NCI-H2081 (cell line): ENCODE data around the gene SYF2.
"Not testable (repeated sequence)": the region's sequence is repeated elsewhere in the genome, so short reads cannot be mapped to it uniquely, and the experiment has no call there.

Source experiments
- DNase-seq, 2 experiments: peaks; one replicate each; lab custom pipeline; 2025; lab: John Stamatoyannopoulos, UW

The SYF2 gene

DNA sequence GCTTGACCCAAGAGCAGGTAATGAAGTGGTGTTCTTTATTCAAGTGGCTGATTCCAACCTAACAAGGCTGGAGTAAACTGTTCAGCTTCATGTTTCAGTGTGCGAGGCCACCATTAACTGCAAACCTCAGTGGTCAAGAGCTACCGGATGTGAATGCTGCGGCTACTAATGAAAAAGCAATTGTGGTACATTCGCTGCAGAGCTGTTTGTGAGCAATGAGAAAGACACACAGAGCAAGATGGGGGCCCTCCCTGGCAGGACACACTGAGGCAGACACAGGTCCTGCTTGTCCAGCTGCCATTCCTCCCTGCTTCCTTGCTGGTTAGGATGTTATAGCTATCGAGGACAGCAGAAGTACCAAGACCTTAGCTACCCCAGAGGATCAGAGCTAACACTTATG lies 26.1 kb downstream of the SYF2 start:
- DNase-seq: no peak

DNA sequence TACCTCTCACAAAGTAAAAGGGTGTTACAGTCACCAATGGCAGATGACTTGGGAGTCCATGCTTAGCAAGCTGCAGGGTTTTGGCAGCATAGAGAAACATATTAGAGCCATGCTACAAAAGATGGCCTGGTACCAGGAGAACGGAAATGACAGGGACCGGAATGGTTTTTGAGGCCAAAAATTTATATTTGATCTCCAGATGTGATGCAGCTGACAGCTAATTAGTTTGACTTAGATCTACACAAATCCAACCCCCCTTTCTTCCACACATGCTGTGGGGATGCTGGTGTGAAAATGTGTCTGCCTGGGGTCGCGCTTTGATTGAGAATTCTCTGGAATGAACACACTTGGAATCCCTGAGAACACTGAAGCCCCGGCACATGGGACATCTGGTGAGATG lies 26.5 kb downstream of the SYF2 start:
- no peak for DNase-seq

DNA sequence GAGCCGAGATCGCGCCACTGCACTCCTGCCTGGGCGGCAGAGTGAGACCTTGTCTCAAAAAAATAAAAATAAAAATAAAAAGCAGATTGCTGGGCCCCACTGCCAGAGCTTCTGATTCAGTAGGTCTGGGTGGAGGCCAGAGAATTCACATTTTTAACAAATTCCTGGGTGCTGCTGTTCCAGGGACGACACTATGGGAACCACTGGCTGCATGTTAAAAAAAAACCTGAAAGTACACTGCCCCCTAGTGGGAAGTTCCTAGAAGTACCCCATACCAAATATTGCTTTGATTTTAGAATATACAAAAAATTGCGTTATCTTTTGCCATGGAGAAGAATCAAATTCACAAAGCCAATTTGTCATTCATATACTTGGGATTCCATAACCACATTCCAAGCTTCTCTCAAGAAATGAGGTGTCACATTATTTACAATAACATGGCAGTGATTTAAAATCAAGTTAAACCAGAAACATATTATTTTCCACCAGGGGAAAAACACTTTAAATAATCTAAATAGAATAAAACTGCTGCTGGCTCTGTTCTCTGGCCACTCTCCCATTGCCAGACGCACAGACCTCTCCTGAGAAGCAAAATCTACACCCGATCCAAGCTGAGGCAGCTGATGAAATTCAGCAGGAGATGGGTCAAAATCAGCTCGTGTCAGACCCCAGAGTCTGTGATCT lies 27.4 kb downstream of the SYF2 start:
- DNase-seq: peak; percentile 45 to 61

DNA sequence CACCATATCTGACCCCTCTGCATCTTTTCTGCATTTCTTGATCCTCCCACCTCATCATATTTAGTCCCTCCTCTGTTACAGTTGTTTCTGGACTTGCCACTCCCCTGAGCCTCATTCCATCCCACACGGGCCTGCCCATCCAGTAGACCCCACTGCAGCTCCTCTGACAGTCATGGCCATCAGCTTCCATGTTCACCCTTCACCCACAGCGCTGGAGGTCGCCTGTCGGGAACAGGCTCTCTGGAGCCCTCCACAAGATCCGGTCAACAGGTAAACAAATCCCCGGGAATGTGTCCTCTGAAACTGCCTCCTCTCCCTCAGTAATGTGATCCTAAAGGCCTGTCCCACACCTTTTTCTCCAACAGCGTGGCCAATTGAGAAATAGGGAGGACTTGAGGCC lies 31.3 kb downstream of the SYF2 start:
- no peak for DNase-seq

DNA sequence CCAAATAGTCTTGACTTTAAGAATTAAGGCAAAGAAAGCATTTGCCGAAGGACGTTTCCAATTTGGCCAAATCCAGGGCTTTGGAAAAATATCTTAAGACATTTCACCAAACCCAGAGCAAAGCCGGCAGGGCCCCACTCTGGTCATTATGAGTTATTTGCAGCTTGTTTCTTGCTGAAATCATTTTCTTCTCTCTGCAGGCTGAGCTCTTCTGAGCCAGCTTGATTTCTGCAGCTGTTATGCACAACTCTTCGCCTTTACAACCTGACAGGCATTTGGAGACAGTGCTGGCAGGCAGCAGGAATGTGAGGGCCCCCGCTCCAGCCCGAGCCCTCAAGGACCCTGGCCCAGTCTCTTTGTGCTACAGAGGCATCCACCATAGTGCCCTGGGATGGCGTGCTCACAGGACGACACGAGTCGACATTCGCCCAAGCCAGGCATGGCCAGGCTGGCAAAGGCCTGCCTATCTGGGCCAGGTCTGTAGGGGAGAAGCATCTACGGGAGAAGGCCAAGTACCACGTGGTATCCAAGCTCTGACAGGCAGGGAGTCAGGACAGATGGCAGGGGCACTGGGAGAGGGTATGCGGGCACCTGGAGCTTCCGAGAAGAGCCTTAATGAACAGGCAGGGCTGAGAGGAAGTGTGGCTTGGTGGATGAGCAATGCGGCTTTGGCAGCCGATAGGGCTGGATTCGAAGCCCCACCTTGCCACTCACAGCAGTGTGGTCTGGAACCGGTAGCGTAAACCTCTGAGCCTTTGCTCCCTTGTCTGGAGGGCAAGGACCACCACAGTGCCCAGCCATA lies 32.3 kb downstream of the SYF2 start:
- no peak for DNase-seq

DNA sequence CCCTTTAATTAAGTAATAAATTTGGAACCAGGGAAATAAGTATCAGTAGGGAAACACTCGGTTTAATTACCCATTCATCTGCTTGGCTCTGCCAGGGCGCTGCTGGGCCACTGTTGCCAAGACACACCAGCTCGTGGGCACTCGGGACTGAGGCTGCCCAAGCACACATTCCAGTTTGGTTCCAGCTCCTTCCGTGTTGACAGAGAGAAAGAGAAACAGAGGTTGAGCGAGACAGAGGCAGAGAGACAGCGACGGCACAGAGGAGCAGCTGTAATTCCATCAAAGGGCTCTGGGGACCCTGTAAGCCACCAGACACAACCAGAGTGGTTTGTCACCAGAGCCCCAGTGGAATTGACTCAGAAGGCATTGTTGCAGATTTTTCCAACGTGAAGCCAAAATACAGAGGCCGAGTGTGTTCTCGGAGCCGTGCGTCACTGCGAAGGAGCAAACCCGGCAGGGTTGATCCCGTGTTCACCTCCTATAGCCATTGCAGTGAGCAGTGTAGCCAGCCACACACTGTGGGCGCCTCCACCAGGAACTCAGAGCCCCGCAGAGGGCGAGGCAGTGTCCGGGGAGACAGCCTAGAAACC lies 33.5 kb downstream of the SYF2 start:
- peak in 1 of 2 experiments; percentile 36 for DNase-seq

DNA sequence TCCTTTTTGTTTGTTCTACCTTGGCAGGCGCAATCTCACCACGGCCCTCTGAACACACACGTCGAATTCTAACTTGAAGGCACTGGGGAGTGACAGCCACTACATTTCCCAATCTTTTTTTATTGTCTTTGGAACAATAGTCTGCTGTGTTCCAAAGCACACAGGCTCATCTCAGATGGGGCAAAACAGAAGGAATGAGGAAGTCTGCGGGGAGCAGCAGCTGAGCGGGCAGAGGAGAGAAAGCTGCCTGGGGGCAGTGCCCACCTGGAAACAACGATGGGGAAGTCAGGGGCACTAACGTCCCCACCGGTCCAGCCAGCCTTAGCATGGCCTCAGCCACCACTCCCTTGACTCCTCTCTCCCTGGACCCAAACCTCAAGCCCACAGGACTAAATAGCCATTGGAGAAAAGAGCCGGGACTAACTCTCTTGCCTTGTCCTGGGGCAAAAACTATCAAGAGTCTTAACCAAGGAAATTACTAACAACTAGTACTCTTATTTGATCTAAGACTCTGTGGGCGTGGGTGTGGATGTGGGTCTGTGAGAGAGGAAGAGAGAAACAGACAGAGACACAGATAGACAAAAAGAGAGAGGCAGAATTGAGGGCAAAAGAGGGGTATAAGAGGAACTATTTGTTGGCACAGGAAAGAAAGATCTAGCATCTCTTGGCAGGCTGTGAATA lies 34.2 kb downstream of the SYF2 start:
- DNase-seq: no peak

DNA sequence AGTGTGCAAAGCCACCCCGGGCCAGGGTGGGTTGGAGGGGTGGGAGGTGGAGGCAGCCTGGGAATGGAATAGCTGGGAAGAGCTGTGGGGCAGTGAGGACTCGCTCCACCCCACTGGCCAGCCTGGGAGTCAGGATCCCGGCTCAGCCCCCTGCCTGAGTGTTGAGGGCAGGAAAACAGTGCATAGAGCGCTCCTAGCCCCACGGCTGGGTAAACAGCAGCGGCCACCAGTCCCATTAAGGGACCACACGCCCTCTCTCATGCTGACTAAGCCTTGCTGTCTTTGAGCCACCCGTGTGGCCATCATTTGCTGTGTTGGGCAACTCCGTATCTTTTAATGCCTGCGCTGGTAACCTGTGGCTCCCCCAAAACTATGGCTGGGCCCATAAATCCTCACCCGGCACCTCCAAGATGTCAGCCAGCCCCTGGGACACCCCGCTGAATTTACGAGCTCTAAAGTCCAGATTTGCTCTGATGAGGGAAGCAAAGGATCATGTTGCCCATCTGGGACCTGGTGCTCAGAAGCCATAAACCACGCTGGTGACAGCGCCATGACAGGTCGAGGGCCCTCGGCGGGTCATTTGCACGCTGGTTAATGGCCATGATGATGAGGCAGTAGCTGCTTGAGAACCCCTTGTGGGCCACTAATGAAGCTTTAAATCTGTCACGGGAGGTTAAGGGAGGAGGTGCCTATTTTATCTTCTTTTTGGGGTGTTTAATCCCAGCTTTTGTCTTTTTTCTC lies 34.9 kb downstream of the SYF2 start:
- DNase-seq: no peak

DNA sequence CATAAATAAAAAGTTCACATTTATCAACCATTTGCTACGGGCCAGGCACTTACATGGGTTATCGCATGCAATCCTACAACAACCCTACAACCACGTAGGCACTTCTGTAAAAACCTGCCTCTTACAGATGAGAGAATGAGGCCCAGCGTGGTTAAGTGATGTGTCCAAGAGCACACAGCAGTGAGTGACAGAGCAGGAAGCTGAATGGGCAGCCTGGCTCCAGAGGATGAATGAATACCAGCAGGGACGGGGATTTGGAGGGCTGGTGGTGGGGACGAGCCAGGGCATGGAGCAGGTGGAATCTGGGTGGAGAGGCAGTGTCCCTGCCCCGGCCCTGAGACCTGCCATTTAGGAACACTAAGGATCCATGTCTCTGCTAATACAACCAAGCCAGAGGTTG lies 35.5 kb downstream of the SYF2 start:
- no peak for DNase-seq

DNA sequence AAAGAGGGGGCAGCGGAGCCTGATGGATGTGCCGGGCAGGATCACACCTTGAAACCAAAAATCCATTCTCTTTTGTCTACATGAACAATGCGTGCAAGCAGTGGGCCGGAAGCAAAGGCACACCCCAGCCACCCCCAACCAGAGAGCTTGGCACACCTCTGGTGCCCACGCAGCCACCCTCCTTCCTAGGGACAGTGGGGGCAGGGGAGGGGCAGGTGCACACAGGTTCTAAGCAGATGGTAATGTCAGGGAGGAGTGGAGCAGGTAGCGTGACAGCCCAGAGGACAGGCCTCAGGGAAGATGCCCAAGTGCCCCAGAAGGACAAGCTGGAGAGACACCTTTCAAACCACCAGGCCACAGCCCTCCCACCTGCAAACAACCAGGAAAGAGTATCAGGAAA lies 36.5 kb downstream of the SYF2 start:
- DNase-seq: no peak

DNA sequence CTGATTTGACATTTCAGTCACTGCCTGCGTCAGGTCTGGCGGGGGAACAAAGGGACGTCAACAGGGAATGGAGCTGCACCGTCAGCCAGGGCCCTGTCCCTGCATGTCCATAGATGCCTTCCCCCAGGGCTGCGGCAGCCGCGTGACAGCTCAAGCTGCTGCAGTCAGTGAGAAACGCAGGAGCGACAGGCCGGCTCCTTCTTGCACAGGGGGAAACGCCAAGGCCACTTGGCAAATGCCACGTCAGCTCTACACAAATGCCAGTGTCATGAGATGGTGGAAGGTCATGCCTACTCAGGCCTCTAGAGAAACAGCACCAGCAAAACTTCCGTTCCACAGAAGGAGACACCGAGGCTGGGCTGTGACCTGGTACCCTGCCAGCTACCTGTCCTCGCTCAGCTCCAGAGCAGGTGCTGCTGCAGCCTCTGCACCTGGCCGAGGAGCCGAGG lies 37.7 kb downstream of the SYF2 start:
- DNase-seq: no peak

DNA sequence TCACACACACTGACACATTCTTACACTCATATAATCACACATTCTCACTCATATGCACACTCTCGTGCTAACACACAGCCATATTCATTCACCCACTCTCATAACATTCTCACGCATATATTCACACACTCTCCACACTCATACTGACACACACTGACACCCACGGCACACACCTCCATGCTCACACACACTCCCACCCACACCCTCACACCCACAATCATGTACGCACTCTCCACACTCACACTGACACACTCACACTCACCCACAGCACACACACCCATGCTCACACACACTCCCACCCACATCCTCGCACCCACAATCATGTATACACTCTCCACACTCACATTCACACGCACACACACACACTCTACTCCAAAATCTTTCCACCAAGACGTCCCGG lies 38.2 kb downstream of the SYF2 start:
- no peak for DNase-seq

DNA sequence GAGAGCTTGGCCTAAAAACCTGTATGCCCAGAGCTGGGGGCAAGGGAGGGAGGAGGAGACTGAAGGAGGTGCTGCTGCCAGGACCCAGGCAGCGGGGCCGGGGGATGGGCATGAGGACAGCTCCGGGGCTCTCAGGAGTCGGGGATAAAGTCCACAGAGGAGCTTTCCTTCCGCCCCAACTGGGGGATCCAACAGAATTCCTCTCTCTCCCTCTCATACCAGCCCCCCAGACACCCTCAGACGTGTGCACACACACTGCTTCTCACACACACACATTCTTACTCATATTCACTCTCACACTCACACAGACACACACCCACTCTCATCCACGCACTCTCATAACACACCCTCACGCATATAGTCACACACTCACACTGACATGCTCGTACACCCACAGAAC lies 39.1 kb downstream of the SYF2 start:
- no peak for DNase-seq

DNA sequence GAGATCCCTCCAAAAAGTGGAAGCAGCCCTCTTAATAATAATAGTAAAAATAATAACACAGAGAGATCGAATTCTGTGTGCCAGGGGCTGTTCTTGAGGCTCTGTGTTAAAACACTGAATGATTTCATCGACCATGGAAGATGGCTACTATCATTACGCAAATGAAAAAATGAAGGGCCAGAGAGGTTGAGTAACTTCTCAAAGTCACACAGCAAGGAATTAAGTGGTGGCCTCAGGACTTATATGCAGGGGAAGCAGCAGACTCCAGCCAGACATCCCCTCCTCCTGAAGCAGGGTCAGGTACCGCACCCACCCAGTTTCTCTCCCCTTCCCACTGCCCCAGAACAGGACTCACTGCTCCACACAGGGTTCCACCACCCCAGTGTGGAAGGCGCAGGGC lies 40.1 kb downstream of the SYF2 start:
- DNase-seq: no peak

DNA sequence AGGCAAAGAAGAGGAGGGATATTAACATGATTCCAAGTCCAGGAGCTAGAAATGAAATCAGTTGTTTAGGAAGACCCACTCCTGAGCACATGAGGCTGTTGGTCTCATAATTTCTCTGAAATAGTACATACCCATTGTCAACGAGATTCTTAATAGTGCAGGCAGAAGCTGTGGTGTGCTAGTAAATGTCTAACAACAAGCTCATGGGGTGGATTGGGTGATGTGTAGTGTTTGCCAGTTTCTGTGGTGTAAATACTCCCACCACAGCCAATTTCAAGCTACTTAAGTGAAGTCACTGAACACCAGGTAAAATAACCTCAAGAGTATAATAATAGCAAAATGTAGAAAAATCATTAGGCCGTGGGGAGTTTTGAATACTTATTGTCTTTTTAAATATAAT lies 42.0 kb downstream of the SYF2 start:
- DNase-seq: no peak

DNA sequence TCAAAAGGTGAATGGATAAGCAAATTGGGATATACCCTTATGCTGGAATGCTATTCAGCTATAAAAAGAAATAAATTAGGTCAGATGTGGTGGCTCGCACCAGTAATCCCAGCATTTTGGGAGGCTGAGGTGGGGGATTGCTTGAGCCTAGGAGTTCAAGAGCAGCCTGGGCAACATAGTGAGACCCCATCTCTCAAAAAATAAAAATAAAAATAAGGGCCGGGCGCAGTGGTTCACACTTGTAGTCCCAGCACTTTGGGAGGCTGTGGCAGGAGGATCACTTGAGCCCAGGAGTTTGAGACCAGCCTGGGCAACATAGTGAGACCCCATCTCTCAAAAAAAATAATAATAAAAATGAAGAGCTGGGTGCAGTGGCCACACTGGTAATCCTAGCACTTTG lies 44.4 kb downstream of the SYF2 start:
- not testable (repeated sequence) for DNase-seq

DNA sequence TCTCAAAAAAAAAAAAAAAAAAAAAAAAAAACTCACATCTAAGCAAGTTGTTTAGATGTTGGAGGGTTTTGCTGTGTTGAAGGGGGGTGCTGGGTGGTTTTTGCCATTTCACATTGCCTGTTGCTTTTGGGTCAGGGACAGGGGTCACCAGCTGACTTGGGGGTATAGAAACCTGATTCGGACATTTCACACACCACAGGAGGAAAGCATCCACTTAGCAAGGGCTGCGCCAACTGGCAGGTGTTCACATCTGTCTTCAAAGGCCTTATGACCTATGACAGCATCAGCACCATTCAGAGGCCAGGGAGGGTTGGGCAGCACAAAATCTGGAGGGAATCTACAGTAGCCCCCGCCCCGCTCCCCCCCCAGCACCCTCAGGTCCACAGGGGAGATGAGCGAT lies 45.2 kb downstream of the SYF2 start:
- no peak for DNase-seq

DNA sequence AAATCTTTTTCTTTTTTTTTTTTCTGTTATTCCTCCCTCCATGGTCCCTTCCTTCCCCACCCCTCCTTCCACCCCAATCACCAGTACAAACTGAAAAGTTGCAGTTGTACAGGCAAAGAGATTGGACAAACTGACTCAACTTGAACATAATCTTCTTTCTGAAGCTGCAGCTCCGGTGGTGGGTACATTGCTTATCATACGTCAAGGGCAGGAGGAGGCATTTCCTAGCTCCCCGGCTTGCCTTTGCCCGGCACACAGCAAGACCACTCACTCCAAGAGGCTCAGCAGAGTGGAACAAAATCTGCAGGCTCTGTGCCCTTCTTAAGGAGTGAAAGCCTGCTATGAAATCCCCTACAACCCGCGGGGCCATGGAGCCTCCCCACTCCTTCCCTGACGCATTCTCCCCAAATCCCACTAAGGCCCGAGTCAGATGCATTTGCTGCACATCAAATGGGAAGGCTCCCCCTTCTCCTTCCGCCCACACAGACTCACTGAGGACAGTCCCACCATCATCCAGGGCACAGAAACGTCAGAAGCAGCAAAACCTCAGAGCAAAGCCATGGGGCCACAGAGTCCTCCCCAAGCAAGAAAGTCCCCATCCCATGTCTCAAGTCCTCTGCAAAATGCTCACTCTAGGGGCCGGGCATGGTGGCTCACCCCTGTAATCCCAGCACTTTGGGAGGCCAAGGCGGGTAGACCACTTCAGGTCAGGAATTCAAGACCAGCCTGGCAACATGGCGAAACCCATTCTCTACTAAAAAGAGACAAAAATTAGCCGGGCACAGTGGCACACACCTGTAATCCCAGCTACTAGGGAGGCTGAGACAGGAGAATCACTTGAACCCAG lies 45.9 kb downstream of the SYF2 start:
- DNase-seq: no peak

DNA sequence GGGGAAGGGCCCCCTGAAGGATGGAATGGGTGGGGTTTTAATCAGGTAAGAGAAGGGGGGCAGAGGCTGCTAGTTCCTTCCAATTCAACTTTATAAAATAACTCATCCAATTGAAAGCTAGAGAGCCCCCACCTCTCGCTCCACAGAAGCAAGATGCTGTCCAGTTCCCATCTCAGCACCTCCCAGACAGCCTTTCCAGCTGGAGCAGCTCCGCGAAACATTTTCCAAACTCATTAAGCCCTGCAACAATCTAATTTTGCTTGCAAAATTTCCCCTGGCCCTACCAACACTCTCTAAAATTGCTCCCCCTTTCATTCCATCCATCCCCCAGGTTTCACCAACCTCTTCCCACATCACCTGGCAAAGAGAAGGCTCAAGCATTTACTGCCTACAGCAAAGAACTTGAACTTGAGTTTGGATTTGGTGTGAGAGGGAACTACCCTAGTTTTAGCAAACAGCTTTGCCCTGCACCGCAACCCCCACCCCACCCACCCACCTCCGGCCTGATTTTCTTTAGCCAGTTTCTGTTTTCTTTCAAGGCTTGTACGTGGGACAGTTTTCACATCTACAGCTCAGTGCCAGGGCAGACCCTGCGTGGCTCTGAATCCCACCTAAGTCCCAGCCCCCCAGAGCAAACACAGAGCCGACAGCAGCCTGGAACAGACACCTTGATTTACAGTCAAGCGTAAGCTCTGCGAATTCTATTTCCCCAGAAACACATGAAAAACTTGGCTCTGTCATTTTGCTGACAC lies 46.7 kb downstream of the SYF2 start:
- no peak for DNase-seq

DNA sequence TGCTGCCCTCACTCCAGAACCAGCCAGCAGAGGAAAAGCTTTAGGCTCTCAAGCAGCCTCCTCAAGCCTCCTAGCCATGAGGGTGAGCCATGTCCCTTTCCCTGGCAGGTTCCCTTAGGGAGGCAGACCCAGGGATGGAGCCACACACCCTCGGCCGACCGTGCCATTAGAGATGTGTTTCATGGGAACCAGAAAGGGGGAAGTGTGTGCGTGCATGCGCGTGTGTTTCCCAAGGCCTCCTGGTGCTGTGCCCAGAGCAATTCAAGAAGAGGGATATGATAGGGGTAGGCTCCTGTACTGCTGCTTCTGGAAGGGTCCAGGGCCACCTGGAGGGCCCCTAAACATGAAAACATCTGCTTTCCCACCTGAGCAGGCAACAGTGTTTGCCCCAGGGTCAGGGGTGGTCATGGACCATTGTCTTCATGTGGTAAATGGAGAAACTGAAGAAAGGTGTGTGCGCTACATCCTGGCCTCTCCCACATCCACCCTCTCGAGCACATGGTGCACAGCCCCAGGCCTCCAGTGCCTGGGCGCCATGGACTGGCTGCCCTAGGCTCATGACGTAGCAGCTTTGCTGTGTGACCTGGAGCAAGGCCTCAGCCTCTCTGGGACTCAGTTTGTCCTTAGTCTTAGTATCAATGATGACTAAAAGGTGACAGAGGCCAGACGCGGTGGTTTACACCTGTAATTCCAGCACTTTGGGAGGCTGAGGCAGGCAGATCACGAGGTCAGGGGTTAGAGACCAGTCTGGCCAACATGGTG lies 48.1 kb downstream of the SYF2 start:
- DNase-seq: no peak
